Liver (tissue), 9 donors: Measurements from ENCODE around the gene ABTB2. TPM values are rescaled to one million over a fixed set of nuclear protein-coding genes. Genes with fewer than 3 reads are reported as not detected.

Source experiments
- DNase-seq: peaks from one replicate; pipeline ENCODE4 v3.0.0-alpha.2; 2017; ENCODE audit warnings: low spot score
- H3K27ac ChIP-seq, 2 donors: one replicate each; pipeline ENCODE4 v1.7.0; 2013; ENCODE audit warnings: inconsistent platforms in 2 of 2, low read length in 2 of 2, control low read depth in 1 of 2, low read depth in 1 of 2, mild to moderate bottlenecking in 1 of 2
- H3K27me3 ChIP-seq, 4 donors: one replicate each; pipeline versions ENCODE4 v1.6.1 to v1.7.0; 2013; ENCODE audit warnings: low read length in 3 of 4, inconsistent platforms in 1 of 4, mild to moderate bottlenecking in 1 of 4, moderate library complexity in 1 of 4; ENCODE audit not compliant: control insufficient read depth in 4 of 4, insufficient read depth in 4 of 4
- H3K36me3 ChIP-seq, 4 donors: one replicate each; pipeline versions ENCODE4 v1.6.1 to v1.7.0; 2013; ENCODE audit warnings: low read length in 3 of 4, mild to moderate bottlenecking in 3 of 4, low read depth in 1 of 4, moderate library complexity in 1 of 4; ENCODE audit not compliant: control insufficient read depth in 4 of 4, insufficient read depth in 3 of 4
- H3K4me1 ChIP-seq, 4 donors: one replicate each; pipeline versions ENCODE4 v1.6.1 to v1.7.0; 2013; ENCODE audit warnings: low read length in 3 of 4, mild to moderate bottlenecking in 3 of 4, moderate library complexity in 1 of 4; ENCODE audit not compliant: control insufficient read depth in 4 of 4, insufficient read depth in 4 of 4
- H3K4me3 ChIP-seq, 3 donors: one replicate each; pipeline versions ENCODE4 v1.6.1 to v1.7.0; 2013; ENCODE audit warnings: low read length in 3 of 3, control low read depth in 1 of 3, low read depth in 1 of 3, mild to moderate bottlenecking in 1 of 3
- H3K9ac ChIP-seq, 2 donors: one replicate each; pipeline ENCODE4 v1.7.0; 2013; ENCODE audit warnings: low read length in 2 of 2, mild to moderate bottlenecking in 2 of 2, moderate library complexity in 2 of 2, control low read depth in 1 of 2, low read depth in 1 of 2
- H3K9me3 ChIP-seq, 4 donors: one replicate each; pipeline versions ENCODE4 v1.6.1 to v1.7.0; 2013; ENCODE audit warnings: low read length in 3 of 4; ENCODE audit not compliant: control insufficient read depth in 4 of 4
- EGR1 ChIP-seq, 2 donors: IDR thresholded peaks; 2 replicates each; pipeline ENCODE4 v1.6.1; 2016 to 2018; ENCODE audit warnings: antibody characterized with exemption in 2 of 2, low read depth in 2 of 2
- FOXA1 ChIP-seq: IDR thresholded peaks from 2 replicates; pipeline ENCODE4 v1.6.1; 2016; ENCODE audit warnings: antibody characterized with exemption
- GABPA ChIP-seq, 2 donors: IDR thresholded peaks in 1 of 2; conservative IDR thresholded peaks in 1 of 2; 2 replicates each; pipeline ENCODE4 v1.6.1; 2016; ENCODE audit warnings: antibody characterized with exemption in 2 of 2, mild to moderate bottlenecking in 1 of 2, moderate library complexity in 1 of 2
- HNF4G ChIP-seq: IDR thresholded peaks from 2 replicates; pipeline ENCODE4 v1.6.1; 2016; ENCODE audit warnings: antibody characterized with exemption
- JUND ChIP-seq, 2 donors: IDR thresholded peaks; 2 replicates each; pipeline ENCODE4 v1.6.1; 2016; ENCODE audit warnings: antibody characterized with exemption in 2 of 2
- MAX ChIP-seq: IDR thresholded peaks from 2 replicates; pipeline ENCODE4 v1.6.1; 2016; ENCODE audit warnings: antibody characterized with exemption
- RAD21 ChIP-seq, 2 donors: IDR thresholded peaks; 2 replicates each; pipeline ENCODE4 v1.6.1; 2016; ENCODE audit warnings: antibody characterized with exemption in 2 of 2, mild to moderate bottlenecking in 2 of 2
- REST ChIP-seq: IDR thresholded peaks from 2 replicates; pipeline ENCODE4 v1.6.1; 2016; ENCODE audit warnings: antibody characterized with exemption, mild to moderate bottlenecking
- WGBS: extraction: QIAGEN DNeasy Blood & Tissue Kit; methylation state at CpG from one replicate; pipeline ENCODE4 v1.1.7; 2013; 5-methylcytosine and 5-hydroxymethylcytosine counted together
- polyA plus RNA-seq, 2 donors: library from polyadenylated mRNA; stranded (reverse) in 1 of 2; unstranded in 1 of 2; fragments of 200-250 nt in 1 of 2; fragments of >200 nt in 1 of 2; fragmentation: Nextera tagmentation in 1 of 2; extraction: Ambion mirVana in 1 of 2; gene quantifications; one replicate each; pipeline versions ENCODE4 v1.2.1 to v1.2.3, GENCODE V29; 2013 to 2015
- total RNA-seq, 2 donors: library from RNA; depleted of rRNA; stranded (reverse); fragments of >200 nt; gene quantifications; one replicate each; pipeline ENCODE4 v1.2.3, GENCODE V29; 2014
- TF ChIP-seq, protein P1 (sequence below): fragments of 150-350 bp; IDR thresholded peaks from 2 replicates; pipeline ENCODE4 v1.5.1; 2017; ENCODE audit warnings: improper control_type of control experiment, low read depth, low read length; ENCODE audit not compliant: missing input control
- TF ChIP-seq, protein P2 (sequence below): IDR thresholded peaks from 2 replicates; pipeline ENCODE4 v1.6.1; 2016; ENCODE audit warnings: antibody characterized with exemption
- donor health status: healthy.
- donor health status: healthy.
- donor health status: healthy.
- donor health status: healthy.
- donor health status: healthy.

The ABTB2 gene
- total and polyA plus RNA-seq, 4 donors = 2.4 to 8.9 (median 6.1) TPM

- WGBS = 89% methylated on average over 22 of the region's 22 CpGs
- Histone ChIP-seq H3K36me3 (no peaks in the 10 kb centered on the region), H3K27ac (no peak overlapping the region), H3K9me3 (no peaks in the 10 kb centered on the region), H3K4me1 (peaks cover 0 to 19% (median 2%) of the 10 kb centered on the region in 4 donors), H3K27me3 (no peaks in the 10 kb centered on the region), H3K4me3 (no peak overlapping the region), H3K9ac (no peak overlapping the region)
- no peak for TF ChIP-seq MAX
- TF ChIP-seq, protein P1, sequence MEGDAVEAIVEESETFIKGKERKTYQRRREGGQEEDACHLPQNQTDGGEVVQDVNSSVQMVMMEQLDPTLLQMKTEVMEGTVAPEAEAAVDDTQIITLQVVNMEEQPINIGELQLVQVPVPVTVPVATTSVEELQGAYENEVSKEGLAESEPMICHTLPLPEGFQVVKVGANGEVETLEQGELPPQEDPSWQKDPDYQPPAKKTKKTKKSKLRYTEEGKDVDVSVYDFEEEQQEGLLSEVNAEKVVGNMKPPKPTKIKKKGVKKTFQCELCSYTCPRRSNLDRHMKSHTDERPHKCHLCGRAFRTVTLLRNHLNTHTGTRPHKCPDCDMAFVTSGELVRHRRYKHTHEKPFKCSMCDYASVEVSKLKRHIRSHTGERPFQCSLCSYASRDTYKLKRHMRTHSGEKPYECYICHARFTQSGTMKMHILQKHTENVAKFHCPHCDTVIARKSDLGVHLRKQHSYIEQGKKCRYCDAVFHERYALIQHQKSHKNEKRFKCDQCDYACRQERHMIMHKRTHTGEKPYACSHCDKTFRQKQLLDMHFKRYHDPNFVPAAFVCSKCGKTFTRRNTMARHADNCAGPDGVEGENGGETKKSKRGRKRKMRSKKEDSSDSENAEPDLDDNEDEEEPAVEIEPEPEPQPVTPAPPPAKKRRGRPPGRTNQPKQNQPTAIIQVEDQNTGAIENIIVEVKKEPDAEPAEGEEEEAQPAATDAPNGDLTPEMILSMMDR = no peak
- TF ChIP-seq, protein P2, sequence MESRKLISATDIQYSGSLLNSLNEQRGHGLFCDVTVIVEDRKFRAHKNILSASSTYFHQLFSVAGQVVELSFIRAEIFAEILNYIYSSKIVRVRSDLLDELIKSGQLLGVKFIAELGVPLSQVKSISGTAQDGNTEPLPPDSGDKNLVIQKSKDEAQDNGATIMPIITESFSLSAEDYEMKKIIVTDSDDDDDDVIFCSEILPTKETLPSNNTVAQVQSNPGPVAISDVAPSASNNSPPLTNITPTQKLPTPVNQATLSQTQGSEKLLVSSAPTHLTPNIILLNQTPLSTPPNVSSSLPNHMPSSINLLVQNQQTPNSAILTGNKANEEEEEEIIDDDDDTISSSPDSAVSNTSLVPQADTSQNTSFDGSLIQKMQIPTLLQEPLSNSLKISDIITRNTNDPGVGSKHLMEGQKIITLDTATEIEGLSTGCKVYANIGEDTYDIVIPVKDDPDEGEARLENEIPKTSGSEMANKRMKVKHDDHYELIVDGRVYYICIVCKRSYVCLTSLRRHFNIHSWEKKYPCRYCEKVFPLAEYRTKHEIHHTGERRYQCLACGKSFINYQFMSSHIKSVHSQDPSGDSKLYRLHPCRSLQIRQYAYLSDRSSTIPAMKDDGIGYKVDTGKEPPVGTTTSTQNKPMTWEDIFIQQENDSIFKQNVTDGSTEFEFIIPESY = no peak
- TF ChIP-seq FOXA1 = no peak
- TF ChIP-seq EGR1 (IDR thresholded peaks at IDR 0.05; ENCODE audit: low read depth in 2 of 2) = no peak
- no peak for TF ChIP-seq JUND (IDR thresholded peaks at IDR 0.05)
- TF ChIP-seq REST = no peak
- TF ChIP-seq GABPA (IDR thresholded peaks at IDR 0.05 in 1 of 2, conservative IDR thresholded peaks at IDR 0.05 in 1 of 2) = no peak
- TF ChIP-seq RAD21 (IDR thresholded peaks at IDR 0.05) = no peak
- TF ChIP-seq HNF4G = no peak
- DNase-seq = no peak
These were observed 171.6 kb downstream of the ABTB2 start for GRCh38 chr11:34185926-34186841.

DNA sequence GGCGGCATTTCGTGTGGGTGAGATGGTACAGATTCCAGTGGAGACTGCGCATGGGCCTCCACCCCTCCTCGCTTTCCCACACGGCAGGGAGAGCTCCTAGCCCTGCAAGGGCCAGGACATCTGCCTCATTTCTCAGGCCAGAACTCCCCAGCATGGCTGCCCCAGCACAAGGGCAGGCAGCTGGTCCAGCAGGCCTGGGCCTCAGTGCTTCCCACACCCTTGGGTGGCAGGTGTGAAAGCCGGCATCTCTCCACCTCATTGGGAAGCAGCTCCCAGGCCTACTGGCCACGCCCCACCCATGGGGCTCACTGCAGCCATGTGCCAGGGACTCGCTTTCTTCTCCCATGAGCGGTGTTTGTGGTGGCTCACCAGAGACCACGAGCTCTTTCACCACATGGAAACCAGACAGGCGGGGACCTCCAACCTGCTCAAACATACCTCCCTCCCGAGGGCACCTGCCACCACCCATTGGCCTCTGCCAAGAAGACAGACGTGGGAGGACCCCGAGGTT is 173.2 kb downstream of the ABTB2 start:
- H3K36me3 ChIP-seq = no peaks in the 10 kb centered on the region
- 94% methylated on average over 14 of the region's 14 CpGs for whole genome bisulfite sequencing
- no peak for DNase-seq
- H3K4me1 ChIP-seq = peaks cover 0 to 19% (median 2%) of the 10 kb centered on the region in 4 donors
- H3K9ac ChIP-seq = no peak overlapping the region
- no peak for TF ChIP-seq RAD21 (IDR thresholded peaks at IDR 0.05)
- no peak for TF ChIP-seq HNF4G
- no peaks in the 10 kb centered on the region for H3K27me3 ChIP-seq
- no peaks in the 10 kb centered on the region for H3K9me3 ChIP-seq
- H3K4me3 ChIP-seq = no peak overlapping the region
- H3K27ac ChIP-seq = no peak overlapping the region
